NCI-H1930 (cell line): ENCODE data around the gene MBD3L3.
"Not testable (repeated sequence)": the region's sequence is repeated elsewhere in the genome, so short reads cannot be mapped to it uniquely, and the experiment has no call there.

ENCODE experiments used
- DNase-seq, 2 experiments: peaks; one replicate each; lab custom pipeline; 2025; lab: John Stamatoyannopoulos, UW

MBD3L3 gene

DNA sequence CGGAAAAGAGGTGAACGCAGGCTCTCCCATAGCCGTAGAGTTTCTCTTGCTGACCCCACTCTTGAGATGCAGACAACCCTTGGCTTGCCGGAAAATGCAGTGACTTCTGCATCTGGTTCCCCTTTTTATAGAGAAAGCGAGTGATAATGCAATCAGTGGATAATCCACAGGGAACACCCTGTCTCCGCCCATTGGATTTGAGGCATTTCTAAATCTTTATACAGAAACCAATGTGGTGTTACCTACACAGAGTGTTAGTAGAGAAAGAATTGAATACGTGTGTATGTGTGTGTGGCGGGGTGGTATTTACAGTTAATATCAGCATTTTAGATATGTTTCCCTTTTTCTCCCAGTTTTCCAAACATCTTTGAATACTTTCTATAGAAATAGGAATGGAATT lies at the start of gene MBD3L3:
Gene MBD3L3 (minus strand): TSS at position 101 of the 400 bp plus-strand sequence. CDS start 71 bp downstream, at position 30.
- not testable (repeated sequence) for DNase-seq

DNA sequence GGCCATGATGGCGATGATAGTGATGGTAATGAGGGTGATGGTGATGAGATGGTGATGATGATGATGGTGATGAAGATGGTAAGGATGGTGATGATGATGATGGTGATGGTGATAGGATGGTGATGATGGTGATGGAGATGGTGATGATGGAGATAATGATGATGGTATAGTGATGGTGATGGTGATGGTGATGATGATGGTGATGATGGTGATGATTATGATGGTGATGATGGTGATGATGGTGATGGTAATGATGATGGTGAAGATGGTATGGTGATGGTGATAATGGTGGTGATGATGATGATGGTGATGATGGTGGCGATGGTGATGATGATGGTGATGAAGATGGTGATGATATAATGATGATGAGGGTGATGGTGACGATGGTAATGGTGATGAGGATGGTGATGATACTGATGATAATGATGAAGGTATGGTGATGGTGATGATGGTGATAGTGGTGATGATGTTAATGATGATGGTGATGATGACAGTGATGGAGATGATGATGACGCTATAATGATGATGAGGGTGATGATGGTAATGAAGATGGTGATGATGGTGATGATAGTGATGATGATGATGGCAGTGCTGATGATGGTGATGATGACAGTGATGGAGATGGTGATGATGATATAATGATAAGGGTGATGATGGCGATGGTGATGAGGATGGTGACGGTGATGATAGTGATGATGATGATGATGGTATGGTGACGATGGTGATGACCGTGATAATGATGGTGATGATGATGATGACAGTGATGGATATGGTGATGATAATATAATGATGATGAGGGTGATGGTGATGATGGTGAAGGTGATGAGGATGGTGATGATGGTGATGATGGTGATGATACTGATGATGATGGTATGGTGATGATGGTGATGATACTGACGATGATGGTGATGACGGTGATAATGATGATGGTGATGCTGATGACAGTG lies 48.5 kb upstream of the MBD3L3 start:
- DNase-seq: no peak

DNA sequence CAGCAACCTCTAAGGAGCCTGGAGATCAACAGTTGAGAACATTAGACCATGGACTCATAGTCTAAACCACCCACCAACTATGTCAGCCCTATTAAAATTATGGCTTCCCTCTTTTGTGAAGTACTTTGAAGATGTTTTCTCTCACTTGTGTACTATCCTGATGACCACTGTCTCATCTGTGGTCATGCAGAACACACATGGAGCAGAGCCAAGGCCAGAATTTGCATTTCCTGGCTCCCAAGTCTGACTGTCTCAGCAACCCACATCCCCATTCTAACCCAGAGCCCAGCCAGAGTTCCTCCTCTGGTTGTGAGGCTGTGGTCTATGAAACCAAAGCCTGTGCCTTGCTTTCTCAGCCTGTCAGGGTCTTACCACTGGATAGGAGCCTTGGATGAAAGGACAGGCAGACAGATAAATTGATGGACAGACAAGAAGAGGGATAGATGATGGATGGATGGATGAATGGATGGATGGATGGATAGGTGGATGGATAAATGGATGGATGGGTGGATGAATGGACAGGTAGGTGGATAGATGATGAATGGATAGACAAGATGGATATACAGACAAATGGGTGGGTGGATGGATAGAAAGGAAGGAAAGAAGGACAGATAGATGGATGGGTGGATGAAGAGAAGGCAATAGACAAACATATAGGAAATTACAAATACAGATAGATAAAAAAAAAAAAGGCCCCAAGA lies 46.4 kb upstream of the MBD3L3 start:
- DNase-seq: no peak

DNA sequence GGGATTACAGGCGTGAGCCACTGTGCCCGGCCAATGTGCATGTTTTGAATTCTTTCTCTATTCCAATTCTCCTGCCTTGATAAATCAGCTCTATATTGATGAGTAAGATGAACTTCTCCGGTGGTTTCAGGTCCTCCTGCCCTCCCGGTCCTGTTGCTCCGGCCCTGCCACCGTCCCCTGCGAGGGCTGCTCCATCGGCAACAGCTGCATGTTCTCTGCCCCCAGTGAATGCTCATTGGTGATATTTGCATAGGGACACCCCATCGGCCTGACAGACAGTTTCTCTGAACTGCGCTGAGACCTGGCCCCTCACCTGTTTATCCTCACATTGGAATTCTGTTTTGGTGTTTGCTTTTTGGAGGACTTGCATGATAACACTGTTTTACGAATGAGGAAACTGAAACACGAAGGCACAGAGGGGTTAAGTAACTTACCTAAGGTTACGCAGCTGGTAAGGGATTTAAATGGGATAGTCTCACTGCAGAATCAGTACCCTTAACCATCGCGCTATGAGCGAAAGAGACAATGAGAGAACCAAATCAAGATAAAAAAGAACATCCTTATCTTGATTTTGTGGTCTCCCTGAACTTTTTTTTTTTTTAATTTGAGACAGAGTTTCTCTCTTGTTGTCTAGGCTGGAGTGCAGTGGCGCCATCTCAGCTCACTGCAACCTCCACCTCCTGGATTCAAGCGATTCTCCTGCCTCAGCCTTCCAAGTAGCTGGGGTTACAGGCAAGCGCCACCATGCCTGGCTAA lies 43.2 kb upstream of the MBD3L3 start:
- no peak for DNase-seq

DNA sequence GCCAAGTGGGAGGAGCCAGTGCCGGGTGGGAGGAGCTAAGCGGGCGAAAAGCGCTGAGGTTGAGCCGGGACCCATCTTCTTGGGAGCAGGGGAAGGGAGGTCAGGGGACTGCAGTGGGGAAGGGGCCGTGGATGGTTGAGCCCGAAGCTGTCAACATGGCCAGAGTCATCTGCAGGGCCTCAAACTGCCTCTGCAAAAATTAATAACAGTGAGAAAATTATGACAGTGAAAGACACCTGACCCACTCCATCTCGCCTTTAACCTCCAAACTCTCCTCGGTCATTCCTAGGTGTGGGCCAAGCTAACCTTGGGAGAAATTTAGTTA lies 41.1 kb upstream of the MBD3L3 start:
- DNase-seq: no peak

DNA sequence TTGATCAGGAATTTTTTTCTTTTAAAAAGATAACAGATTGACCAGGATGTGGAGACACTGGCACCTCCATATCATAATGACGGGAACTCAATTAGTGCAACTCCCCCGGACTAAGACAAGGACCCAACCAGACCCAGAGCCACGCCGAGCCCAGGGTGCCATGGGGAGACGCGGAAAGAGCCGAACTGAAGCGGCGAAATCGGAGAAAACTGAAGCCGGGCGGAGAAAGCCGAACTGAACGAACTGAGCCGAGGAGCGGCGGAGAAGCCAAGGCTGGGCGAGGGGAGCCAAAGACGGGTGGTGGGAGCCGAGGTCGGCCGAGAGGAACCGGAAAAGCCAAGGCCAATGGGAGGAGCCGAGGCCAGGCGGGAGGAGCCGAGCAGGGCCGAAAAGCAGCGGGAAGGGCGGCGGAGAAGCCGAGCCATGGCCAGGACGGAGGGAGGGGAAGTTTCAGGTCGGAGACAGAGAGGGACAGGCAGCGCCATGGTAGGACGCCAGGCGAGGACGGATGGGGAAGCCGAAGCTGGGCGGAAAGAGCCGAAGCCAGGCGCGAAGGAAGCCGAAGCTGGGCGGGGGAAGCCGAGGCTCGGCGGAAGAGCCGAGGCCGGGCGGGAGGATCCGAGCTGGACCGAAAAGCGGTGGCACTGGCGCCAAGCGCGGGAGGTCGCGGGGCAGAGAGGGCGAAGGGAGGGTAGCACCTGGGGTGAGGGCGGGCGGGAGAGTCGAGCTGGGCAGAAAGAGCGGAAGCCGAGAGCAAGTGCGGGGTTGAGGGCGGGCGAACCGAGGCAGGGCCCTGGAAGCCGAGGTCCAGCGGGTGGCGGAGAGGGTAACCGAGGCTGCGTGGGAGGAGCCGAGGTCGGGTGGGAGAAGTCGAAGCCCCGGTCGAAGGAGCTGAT lies 40.5 kb upstream of the MBD3L3 start:
- peak; percentile 77 to 86 for DNase-seq

DNA sequence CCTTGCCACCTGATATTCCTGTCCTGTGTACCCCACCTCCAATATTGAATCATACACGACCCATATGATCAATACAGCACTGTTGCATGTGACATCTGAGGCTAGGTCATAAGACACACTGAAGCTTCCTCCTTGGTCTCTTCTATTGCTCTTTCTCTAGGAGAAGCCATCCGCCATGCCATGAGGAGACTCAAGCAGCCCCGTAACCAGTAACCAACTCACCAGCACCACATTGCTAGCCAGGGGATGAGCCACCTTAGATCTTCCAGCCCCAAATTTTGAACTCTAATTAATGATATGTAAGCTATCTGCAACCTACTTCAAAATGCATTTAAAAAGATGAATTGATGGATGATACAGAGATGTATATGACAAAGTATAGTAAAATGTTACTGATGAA lies 39.6 kb upstream of the MBD3L3 start:
- no peak for DNase-seq

DNA sequence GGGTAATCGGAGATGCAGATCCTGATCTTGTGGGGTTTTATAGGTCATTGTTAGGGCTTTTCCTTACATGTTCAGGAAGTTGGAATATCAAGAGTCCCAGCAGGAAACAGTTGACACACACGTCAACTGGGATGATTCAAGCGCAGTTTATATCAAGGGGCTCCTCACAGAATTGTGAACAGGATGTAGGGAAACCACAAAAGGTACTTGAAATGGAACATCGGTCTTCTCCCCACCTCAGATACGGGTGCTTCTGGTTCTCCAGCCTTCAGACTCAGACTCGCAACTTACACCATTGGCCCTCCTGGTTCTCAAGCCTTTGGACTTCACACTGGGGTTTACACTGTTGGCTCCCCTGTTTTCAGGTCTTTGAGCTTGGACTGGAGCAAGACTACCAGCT lies 30.5 kb upstream of the MBD3L3 start:
- no peak for DNase-seq

DNA sequence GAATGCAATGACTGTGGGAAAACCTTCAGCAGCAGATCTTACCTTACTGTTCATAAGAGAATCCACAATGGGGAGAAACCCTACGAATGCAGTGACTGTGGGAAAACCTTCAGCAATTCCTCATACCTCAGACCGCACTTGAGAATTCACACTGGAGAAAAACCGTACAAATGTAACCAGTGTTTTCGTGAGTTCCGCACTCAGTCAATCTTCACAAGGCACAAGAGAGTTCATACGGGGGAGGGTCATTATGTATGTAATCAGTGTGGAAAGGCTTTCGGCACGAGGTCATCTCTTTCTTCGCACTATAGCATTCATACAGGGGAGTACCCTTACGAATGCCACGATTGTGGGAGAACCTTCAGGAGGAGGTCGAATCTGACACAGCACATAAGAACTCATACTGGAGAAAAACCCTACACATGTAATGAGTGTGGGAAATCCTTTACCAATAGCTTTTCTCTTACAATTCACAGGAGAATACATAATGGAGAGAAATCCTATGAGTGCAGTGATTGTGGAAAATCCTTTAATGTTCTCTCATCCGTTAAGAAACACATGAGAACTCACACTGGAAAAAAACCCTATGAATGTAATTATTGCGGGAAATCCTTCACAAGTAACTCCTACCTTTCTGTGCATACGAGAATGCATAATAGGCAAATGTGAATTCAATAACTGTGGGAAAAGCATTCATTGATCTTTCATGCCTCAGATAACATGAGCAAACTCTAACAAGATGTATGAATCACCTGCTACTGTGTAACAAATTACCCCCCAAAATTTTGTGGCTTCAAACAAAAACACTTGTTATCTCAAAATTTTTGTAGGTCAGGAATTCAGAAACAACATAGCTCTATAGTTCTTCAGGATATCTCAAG lies 24.8 kb upstream of the MBD3L3 start:
- peak in 1 of 2 experiments; percentile 5 for DNase-seq

DNA sequence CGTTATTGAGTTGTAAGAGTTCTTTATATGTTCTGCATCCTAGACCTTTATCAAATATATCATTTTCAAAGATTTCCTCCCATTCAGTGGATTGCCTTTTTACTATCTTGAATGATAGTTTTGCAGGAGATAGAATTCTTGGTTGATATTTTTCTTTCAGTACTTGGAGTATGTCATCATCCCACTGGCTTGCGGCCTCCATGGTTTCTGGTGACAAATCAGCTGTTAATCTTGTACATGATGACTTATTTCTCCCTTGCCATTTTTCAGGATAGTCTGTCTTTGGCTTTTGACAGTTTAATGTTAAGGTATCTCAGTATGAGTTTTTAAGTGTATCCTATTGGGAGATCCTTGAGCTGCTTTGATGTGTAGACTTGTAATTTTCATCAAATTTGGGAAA lies 19.5 kb upstream of the MBD3L3 start:
- DNase-seq: no peak

DNA sequence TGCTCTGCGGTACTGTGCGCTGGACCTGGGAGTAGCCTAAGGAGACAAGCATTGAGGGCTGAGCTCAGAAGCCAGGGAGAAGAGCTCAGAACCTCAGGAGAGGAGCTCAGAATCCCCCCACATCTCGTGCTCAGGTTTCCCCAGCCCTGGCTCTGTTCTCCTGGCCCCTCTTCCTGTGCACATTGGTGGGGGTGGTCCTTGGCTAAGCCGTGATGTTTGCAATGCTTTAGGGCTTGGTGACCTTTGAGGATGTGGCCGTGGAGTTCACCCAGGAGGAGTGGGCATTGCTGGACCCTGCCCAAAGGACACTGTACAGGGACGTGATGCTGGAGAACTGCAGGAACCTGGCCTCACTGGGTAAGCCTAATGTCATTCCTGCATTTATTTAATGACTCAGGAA lies 17.7 kb upstream of the MBD3L3 start:
- no peak for DNase-seq

DNA sequence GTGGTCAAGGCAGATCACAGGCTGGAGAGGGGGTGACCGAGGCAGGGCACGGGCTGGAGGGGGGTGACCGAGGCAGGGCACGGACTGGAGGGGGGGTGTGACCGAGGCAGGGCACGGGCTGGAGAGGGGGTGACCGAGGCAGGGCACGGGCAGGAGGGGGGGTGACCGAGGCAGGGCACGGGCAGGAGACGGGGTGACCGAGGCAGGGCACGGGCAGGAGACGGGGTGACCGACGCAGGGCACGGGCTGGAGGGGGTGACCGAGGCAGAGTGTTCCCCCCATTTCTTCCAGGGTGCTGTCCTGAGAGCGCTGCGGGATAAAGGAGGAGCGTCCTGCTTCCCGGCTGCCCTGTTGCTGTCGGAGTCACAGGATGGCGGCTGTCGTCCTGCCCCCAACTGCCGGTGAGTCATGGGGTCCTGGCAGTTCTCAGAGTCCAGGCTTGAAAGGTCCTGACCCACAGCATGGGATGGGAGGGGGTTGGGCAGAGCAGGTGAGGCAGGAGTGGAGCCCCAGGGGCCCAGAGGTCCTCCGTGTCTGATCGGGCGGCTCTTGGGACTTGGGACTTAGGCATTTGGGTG lies 16.3 kb upstream of the MBD3L3 start:
- DNase-seq: no peak

DNA sequence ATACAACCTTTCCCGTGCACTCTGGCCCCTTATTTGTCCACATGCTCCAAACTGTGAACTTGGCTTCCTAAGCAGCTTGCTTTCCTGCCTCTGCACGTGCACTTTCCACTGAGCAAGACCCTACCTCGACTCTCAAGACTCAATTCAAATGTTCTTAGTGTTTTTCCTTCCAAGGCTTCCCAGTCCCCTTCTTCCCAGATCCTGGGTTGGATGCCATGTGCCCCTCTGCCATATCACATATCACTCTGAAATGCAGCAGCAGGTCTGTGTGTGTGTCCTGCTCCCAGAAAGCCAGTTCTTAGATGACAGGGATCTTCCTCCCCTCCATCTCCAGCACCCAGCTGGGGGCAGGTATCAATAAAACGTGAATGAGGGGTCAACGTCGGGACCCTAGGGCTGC lies 14.1 kb upstream of the MBD3L3 start:
- DNase-seq: no peak

DNA sequence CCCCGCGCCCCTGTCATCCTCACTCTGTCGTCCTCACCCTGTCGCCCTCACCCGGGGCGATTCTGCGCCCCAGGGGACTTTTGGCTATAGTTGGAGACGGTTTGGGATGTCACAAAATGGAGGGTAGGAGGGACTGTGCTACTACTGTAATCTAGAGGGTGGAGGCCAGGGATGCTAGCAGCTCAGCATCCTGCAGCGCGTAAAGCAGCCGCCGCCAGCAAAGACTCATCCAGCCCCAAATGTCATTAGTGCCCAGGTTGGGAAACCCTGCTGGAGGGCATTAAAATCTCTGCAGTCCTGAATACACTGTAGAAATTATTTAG lies 11.4 kb upstream of the MBD3L3 start:
- no peak for DNase-seq

DNA sequence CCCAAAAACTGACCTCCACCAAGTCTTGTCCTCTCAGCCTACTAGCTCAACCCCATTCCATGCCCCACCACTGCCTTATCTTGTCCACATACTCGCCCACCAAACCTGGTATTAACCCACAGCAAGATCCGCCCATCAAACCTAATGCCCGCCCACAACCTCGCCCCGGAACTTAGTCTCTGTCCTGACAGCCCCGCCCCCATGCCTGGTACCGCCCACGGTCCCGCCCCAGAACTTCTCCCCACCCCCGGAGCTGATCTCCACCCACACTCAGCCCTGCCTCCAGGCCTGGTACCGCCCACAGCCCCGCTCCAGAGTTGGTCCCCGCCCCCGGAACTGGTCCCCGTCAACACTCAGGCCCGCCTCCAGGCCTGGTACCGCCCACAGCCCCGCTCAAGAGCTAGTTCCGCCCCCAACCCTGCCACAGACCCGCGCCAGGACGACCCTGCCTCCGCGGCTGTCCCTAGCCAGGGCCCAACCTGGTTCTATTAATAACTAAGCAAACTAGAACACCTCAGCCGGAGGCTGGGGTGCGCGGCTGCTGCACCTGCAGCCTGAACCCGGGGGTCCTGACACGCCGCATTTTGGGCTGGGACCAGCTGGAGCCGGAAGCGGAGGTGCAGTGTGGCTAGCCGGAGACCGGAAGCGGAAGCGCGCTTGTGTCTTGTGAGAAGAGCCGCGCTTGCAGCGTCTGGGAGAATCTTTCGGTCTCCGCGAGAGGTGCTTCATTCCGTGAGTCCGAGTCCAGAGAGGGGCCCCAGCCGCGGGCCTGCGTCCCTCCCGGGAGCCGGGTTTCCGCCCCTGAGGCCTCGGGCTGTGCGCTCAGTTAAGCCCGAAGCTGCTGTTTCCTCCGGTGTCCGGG lies 10.8 kb upstream of the MBD3L3 start, which contains the start of gene ZNF557:
Gene ZNF557 (plus strand): TSS at position 662 of the 862 bp plus-strand sequence. CDS start 5,372 bp downstream, outside the sequence.
- DNase-seq: peak; percentile 76 to 82

DNA sequence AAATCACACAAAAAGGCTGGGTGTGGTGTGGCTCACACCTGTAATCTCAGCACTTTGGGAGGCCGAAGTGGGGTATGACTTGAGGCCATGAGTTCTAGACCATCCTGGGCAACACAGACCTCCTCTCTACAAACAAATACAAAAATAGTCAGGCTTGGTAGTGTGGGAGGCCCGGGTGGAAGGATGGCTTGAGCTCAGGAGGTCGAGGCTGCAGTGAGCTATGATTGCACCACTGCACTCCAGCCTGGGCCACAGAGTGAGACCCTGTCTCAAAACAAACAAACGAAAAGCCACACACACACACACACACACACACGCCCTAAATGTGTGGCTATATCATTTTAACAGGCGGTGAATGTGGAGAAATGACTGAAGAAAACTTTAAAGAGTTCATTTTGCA lies 10.1 kb upstream of the MBD3L3 start:
- no peak for DNase-seq

DNA sequence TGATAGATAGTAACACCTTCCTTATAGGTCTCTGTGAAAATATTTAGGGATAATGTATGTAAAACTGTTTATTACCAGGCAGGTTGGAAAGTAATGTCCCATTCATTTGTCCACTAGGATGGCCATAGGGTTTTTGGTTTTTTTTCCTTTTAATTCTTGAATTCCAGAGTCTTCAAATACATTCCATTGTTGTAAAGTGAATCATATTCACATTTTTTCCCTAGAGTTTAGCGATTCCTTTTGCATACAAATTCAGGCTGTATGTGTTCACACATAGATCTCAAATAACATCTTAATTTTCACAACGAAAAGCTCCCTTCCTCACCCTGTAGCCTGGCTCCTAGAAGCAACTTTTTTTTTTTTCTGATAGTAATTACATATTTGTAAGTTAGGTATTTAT lies 9.2 kb upstream of the MBD3L3 start:
- no peak for DNase-seq

DNA sequence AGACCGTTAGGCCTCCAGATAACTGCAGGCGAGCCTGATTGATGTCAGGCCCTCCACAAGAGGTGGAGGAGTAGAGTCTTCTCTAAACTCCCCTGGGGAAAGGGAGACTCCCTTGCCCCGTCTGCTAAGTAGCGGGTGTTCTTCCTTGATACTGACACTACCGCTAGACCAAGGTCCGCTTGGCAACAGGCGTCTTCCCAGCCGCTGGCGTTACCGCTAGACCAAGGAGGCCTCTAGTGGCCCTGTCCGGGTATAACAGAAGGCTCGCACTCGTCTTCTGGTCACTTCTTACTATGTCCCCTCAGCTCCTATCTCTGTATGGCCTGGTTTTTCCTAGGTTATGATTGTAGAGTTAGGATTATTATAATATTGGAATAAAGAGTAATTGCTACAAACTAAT lies 8.6 kb upstream of the MBD3L3 start:
- DNase-seq: not testable (repeated sequence)

DNA sequence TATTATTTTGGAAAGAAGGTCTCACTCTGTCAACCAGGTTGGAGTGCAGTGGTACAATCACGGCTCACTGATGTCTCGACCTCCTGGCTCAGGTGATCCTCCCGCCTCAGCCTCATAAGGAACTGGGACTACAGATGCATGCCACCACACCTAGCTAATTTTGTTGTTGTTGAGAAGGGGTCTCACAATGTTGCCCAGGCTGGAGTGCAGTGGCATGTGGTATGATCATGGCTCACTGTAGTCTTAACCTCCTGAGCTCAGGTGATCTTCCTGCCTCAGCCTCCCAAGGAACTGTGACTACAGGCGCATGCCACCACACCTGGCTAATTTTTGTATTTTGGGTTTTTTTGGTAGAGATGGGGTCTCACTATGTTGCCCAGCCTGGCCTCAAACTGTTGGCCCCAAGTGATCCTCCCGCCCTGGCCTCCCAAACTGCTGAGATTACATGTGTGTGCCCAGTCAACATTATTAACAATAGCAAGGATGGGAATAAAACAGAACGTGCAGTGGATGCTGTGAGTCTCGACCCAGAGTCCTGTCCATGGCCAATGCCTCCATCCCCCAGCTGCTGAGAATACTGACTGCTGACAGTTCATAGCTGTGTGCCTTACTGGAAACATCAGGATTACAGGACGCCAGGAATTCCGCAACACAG lies 5.4 kb upstream of the MBD3L3 start:
- no peak for DNase-seq
